GM12891 (cell line): Measurements from ENCODE around the gene CCDC88C.

Experiments used
- PAX5 ChIP-seq: IDR thresholded peaks from 2 replicates; pipeline ENCODE4 v1.6.1; 2011; ENCODE audit warnings: low read length, moderate library complexity, mild to moderate bottlenecking; ENCODE audit not compliant: insufficient read depth, severe bottlenecking
- POLR2AphosphoS5 ChIP-seq: IDR thresholded peaks from 2 replicates; pipeline ENCODE4 v1.6.1; 2011; ENCODE audit warnings: low read depth, low read length, control low read depth
- SPI1 ChIP-seq: IDR thresholded peaks from 2 replicates; pipeline ENCODE4 v1.6.1; 2011; ENCODE audit warnings: low read depth, low read length, control low read depth
- TAF1 ChIP-seq: IDR thresholded peaks from 2 replicates; pipeline ENCODE4 v1.6.1; 2011; ENCODE audit warnings: low read depth, low read length, control low read depth

GRCh38 chr14:91344096-91344495 is 73.5 kb downstream of the CCDC88C start:
- TF ChIP-seq TAF1 = no peak
- TF ChIP-seq POLR2AphosphoS5 = no peak
- TF ChIP-seq SPI1 = no peak
- TF ChIP-seq PAX5 = no peak
